GM12892 (cell line): Measurements from ENCODE around the gene KMT2A.

Experiments used
- POLR2A ChIP-seq: IDR thresholded peaks from 2 replicates; pipeline ENCODE4 v1.6.1; 2011; ENCODE audit warnings: low read depth, low read length, control low read depth
- TAF1 ChIP-seq: IDR thresholded peaks from 2 replicates; pipeline ENCODE4 v1.6.1; 2011; ENCODE audit warnings: low read depth, mild to moderate bottlenecking, control low read depth, low read length, borderline replicate concordance

- no peak for TF ChIP-seq POLR2A
- TF ChIP-seq TAF1: no peak
Measured at GRCh38 chr11:118560806-118561205, 124.5 kb downstream of the KMT2A start.
